Measurements from ENCODE around the gene MAP2K1.

MAP2K1 gene

DNA sequence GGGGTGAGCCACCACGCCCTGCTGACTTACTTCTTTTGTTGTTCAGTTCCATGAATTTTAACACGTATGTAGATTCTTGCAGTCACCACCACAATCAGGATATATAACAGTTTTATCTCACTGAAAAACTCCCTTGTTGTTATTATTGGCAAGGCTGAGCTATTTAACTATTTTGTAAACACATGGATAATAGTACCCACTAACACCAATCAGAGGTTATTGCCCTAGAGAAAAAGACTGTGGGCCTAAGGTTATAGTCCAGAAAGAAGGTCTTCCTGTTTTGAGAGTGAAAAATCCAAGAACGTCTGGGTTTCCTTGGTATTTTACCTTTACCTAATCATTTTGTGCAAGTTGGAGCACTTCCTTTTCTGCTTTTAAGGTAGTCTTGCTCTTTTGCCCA lies 127.9 kb downstream of the MAP2K1 start:
- peaks cover 12% of the 10 kb centered on the region for H3K36me3 Mint-ChIP-seq
- H3K4me3 Mint-ChIP-seq, result no peak overlapping the region

GRCh38 chr15:66515901-66516322 lies 129.2 kb downstream of the MAP2K1 start:
- Mint-ChIP-seq H3K9me3 (ENCODE audit: low read depth) (no peaks in the 10 kb centered on the region), H3K4me1 (ENCODE audit: low read depth) (no peaks in the 10 kb centered on the region), H3K36me3 (peaks cover 12% of the 10 kb centered on the region), H3K27me3 (no peaks in the 10 kb centered on the region), H3K27ac (no peak overlapping the region), H3K4me3 (no peak overlapping the region)

More for the DNA sequence above, 127.9 kb downstream of the MAP2K1 start:
- Mint-ChIP-seq H3K27me3 (no peaks in the 10 kb centered on the region), H3K27ac (no peak overlapping the region), H3K9me3 (ENCODE audit: low read depth) (no peaks in the 10 kb centered on the region), H3K4me1 (ENCODE audit: low read depth) (no peaks in the 10 kb centered on the region)

DNA sequence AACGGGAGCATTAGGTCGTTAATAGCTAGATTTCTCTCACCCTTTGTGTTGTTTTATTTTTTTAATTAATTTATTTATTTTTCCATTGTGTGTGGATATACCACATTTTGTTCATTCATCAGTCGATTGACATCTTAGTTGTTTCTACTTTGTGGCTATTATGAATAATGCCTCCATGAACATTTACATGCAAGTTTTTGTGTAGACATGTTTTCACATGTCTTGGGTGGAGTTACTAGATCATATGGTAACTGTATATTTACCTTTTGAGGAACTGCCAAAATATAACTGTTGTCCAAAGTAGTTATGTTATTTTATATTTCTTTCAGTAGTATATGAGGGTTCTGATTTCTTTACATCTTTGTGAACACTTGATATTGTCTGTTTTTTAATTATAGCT lies 137.2 kb downstream of the MAP2K1 start:
- no peaks in the 10 kb centered on the region for H3K27me3 Mint-ChIP-seq
- H3K36me3 Mint-ChIP-seq, result peaks cover 13% of the 10 kb centered on the region
- no peaks in the 10 kb centered on the region for H3K4me1 Mint-ChIP-seq (ENCODE audit: low read depth)
- H3K4me3 Mint-ChIP-seq, result no peak overlapping the region
- no peak overlapping the region for H3K27ac Mint-ChIP-seq
- no peaks in the 10 kb centered on the region for H3K9me3 Mint-ChIP-seq (ENCODE audit: low read depth)

DNA sequence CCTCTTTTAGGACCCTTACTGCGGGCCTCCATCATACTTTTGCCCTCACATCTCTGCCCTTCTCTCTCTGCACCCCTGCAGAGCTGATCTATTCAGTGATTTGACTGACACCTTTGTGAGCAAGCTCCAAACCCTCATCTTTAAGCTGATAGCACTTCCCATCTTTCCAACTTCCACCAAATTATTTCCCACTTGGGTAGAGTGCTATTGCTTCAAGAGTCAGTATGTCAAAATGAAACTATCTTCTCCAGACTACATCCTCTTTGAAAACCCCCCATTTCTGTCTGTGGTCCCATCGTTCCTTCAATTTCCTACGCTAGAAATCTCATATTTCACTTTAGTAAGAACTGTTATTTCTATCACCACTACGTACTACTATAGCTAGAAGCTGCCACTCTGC lies 138.1 kb downstream of the MAP2K1 start:
- Mint-ChIP-seq H3K36me3 (peaks cover 16% of the 10 kb centered on the region), H3K4me1 (ENCODE audit: low read depth) (no peaks in the 10 kb centered on the region), H3K9me3 (ENCODE audit: low read depth) (no peaks in the 10 kb centered on the region), H3K27me3 (no peaks in the 10 kb centered on the region), H3K27ac (no peak overlapping the region), H3K4me3 (no peak overlapping the region)

- no peaks in the 10 kb centered on the region for H3K27me3 Mint-ChIP-seq
- H3K4me3 Mint-ChIP-seq, result no peak overlapping the region
- peaks cover 27% of the 10 kb centered on the region for H3K36me3 Mint-ChIP-seq
- H3K9me3 Mint-ChIP-seq (ENCODE audit: low read depth), result no peaks in the 10 kb centered on the region
- H3K27ac Mint-ChIP-seq, result no peak overlapping the region
- H3K4me1 Mint-ChIP-seq (ENCODE audit: low read depth), result no peaks in the 10 kb centered on the region
Observed at GRCh38 chr15:66535056-66535455, 148.3 kb downstream of the MAP2K1 start.
